ENCODE measurements around the gene RYR3. TPM values are rescaled to one million over a fixed set of nuclear protein-coding genes. Genes with fewer than 3 reads are reported as not detected.

RYR3 gene
- total RNA-seq, 1 experiment from 2014 or later: not detected

DNA sequence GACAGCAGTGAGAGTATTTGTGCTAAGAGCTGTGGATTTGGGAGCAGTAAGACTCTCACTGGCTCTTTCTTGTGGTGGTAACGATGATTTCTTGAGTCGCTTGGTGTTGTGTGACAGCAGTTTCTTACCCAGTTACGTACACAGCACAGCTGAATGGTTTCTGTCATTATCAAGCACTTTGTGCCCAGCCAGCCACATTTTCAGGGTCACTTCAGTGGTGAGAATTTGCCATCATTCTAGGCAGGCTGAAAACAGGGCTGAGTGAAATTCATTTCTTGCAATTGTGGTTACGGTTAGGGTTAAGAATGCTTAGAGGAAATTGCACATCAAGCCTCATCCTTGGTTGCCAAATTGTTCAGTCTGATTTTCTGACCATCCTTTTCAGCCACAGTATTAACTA is 130.1 kb downstream of the RYR3 start:
- Histone ChIP-seq H3K4me1 (ENCODE audit: insufficient read depth, low read length, poor library complexity, severe bottlenecking) (no peaks in the 10 kb centered on the region), H3K27me3 (replicated peaks; ENCODE audit: insufficient read depth, low read depth, low read length, poor library complexity) (peaks cover 17% of the 10 kb centered on the region), H3K36me3 (ENCODE audit: insufficient read depth, low read length, poor library complexity, severe bottlenecking) (no peaks in the 10 kb centered on the region), H3K9me3 (ENCODE audit: low read depth, low read length, poor library complexity, severe bottlenecking) (no peaks in the 10 kb centered on the region), H3K27ac (ENCODE audit: low read depth, low read length, poor library complexity, severe bottlenecking) (no peak overlapping the region), H3K4me3 (ENCODE audit: low read depth, low read length, poor library complexity, severe bottlenecking) (no peak overlapping the region)
- intact Hi-C loops (cut with micrococcal nuclease; ENCODE audit: unreplicated experiment): no loop called here
- TF ChIP-seq EZH2 (IDR thresholded peaks at IDR 0.05; ENCODE audit: borderline replicate concordance, low read depth, low read length, poor library complexity, severe bottlenecking): no peak
- no peak for TF ChIP-seq CTCF (conservative IDR thresholded peaks at IDR 0.05; ENCODE audit: low read depth, low read length)
- ChIA-PET POLR2A (ENCODE audit: low non-redundant PET) (no interaction called here), CTCF (no interaction called here)
- BruUV-seq (replicated peaks): no TSS peak
- DNase-seq (ENCODE audit: low spot score): no peak

- ChIA-PET POLR2A (ENCODE audit: low non-redundant PET) (no interaction called here), CTCF (no interaction called here)
- Histone ChIP-seq H3K9me3 (ENCODE audit: low read depth, low read length, poor library complexity, severe bottlenecking) (no peaks in the 10 kb centered on the region), H3K4me3 (ENCODE audit: low read depth, low read length, poor library complexity, severe bottlenecking) (no peak overlapping the region), H3K27ac (ENCODE audit: low read depth, low read length, poor library complexity, severe bottlenecking) (no peak overlapping the region), H3K4me1 (ENCODE audit: insufficient read depth, low read length, poor library complexity, severe bottlenecking) (no peaks in the 10 kb centered on the region), H3K27me3 (replicated peaks; ENCODE audit: insufficient read depth, low read depth, low read length, poor library complexity) (peaks cover 19% of the 10 kb centered on the region), H3K36me3 (ENCODE audit: insufficient read depth, low read length, poor library complexity, severe bottlenecking) (no peaks in the 10 kb centered on the region)
- no peak for DNase-seq (ENCODE audit: low spot score)
- TF ChIP-seq CTCF (conservative IDR thresholded peaks at IDR 0.05; ENCODE audit: low read depth, low read length): no peak
- no peak for TF ChIP-seq EZH2 (IDR thresholded peaks at IDR 0.05; ENCODE audit: borderline replicate concordance, low read depth, low read length, poor library complexity, severe bottlenecking)
- intact Hi-C loops (cut with micrococcal nuclease; ENCODE audit: unreplicated experiment): no loop called here
- no TSS peak for BruUV-seq (replicated peaks)
These were observed 131.7 kb downstream of the RYR3 start for GRCh38 chr15:33442449-33442848.

- Histone ChIP-seq H3K9me3 (ENCODE audit: low read depth, low read length, poor library complexity, severe bottlenecking) (no peaks in the 10 kb centered on the region), H3K4me3 (ENCODE audit: low read depth, low read length, poor library complexity, severe bottlenecking) (no peak overlapping the region), H3K27ac (ENCODE audit: low read depth, low read length, poor library complexity, severe bottlenecking) (no peak overlapping the region), H3K27me3 (replicated peaks; ENCODE audit: insufficient read depth, low read depth, low read length, poor library complexity) (peaks cover 19% of the 10 kb centered on the region), H3K36me3 (ENCODE audit: insufficient read depth, low read length, poor library complexity, severe bottlenecking) (no peaks in the 10 kb centered on the region), H3K4me1 (ENCODE audit: insufficient read depth, low read length, poor library complexity, severe bottlenecking) (no peaks in the 10 kb centered on the region)
- BruUV-seq (replicated peaks): no TSS peak
- intact Hi-C loops (cut with micrococcal nuclease; ENCODE audit: unreplicated experiment): no loop called here
- DNase-seq (ENCODE audit: low spot score): no peak
- TF ChIP-seq EZH2 (IDR thresholded peaks at IDR 0.05; ENCODE audit: borderline replicate concordance, low read depth, low read length, poor library complexity, severe bottlenecking): no peak
- ChIA-PET CTCF (no interaction called here), POLR2A (ENCODE audit: low non-redundant PET) (interaction anchor here (0.7 kb wide), 1 partner anchor 18 kb away, joined by 4 read pairs; no protein-coding TSS in a partner anchor)
These were observed 132.9 kb downstream of the RYR3 start for GRCh38 chr15:33443708-33444107.

DNA sequence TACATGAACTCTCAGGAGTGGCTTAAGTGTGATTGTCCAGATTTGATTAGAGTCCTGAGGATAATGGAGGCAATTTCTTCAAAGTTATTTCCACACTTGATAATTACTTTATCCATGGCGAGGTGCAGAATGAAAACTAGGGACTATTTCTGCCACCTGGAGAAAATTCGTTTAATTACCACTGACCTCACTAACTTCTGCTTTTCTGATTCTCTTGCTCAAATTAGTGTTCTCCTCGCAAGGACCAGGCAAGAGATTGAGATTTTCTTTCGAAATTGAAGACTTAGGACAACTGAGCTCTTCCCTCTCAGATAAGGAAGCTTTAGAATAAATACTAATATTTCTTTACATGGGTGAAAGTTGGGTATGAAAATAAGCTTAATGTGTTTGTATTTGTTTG is 135.2 kb downstream of the RYR3 start:
- Histone ChIP-seq H3K4me3 (ENCODE audit: low read depth, low read length, poor library complexity, severe bottlenecking) (no peak overlapping the region), H3K27me3 (replicated peaks; ENCODE audit: insufficient read depth, low read depth, low read length, poor library complexity) (peaks cover 14% of the 10 kb centered on the region), H3K36me3 (ENCODE audit: insufficient read depth, low read length, poor library complexity, severe bottlenecking) (no peaks in the 10 kb centered on the region), H3K27ac (ENCODE audit: low read depth, low read length, poor library complexity, severe bottlenecking) (no peak overlapping the region), H3K4me1 (ENCODE audit: insufficient read depth, low read length, poor library complexity, severe bottlenecking) (no peaks in the 10 kb centered on the region), H3K9me3 (ENCODE audit: low read depth, low read length, poor library complexity, severe bottlenecking) (no peaks in the 10 kb centered on the region)
- POLR2A ChIA-PET (ENCODE audit: low non-redundant PET): no interaction called here
- TF ChIP-seq CTCF (conservative IDR thresholded peaks at IDR 0.05; ENCODE audit: low read depth, low read length) (no peak), EZH2 (IDR thresholded peaks at IDR 0.05; ENCODE audit: borderline replicate concordance, low read depth, low read length, poor library complexity, severe bottlenecking) (no peak)
- BruUV-seq (replicated peaks): no TSS peak
- intact Hi-C loops (cut with micrococcal nuclease; ENCODE audit: unreplicated experiment): no loop called here
- CTCF ChIA-PET: no interaction called here
- no peak for DNase-seq (ENCODE audit: low spot score)

Data from A673 (cell line).